ENCODE results near the gene KCTD21.

The KCTD21 gene

DNA sequence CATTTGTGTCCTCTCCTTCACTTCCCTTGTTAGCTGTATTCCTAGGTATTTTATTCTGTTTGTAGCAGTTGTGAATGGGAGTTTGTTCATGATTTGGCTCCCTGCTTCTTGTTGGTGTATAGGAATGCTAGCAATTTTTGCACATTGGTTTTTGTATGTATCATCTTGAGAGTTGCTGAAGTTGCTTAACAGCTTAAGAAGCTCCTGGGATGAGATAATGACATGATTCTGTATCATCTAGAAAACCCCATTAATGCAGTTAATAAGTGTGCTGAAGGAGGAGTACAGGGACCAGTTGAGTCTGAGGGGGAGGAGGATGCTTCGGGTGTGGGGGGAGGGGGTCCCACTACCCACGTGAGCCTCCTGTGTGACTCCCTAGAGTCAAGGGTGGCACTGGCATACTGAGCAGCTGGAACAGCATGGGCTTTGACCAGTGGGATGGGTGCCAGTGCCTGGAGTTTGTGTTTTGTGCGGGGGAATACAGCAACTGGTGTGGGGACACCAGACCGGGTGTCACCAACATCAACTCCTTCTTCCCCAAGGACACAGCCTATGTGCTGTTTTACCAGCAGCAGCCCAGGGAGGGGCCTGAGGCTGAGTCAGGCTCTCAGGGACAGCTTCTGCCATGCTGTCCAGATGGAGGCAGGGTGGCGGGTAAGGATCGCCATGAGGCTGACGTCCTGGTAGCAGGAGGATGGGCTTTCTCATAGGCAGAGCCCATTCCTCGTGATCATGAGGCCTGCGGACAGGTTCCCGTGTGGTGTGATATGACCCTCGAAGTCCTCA lies 24.4 kb upstream of the KCTD21 start:
- CTCF ChIA-PET = no interaction called here
- POLR2A ChIA-PET = no interaction called here
- DNase-seq (ENCODE audit: extremely low spot score) = no peak
- no peak for TF ChIP-seq SUZ12 (IDR thresholded peaks at IDR 0.05)
- no peak for TF ChIP-seq FOXM1 (IDR thresholded peaks at IDR 0.05; ENCODE audit: borderline replicate concordance)
- TF ChIP-seq ARNT (IDR thresholded peaks at IDR 0.05) = no peak
- TF ChIP-seq FOXK2 (IDR thresholded peaks at IDR 0.05) = no peak
- TF ChIP-seq BHLHE40 (IDR thresholded peaks at IDR 0.05; ENCODE audit: borderline replicate concordance) = no peak
- TF ChIP-seq ZNF384 (IDR thresholded peaks at IDR 0.05) = no peak
- TF ChIP-seq SP1 (IDR thresholded peaks at IDR 0.05) = no peak
- no peak for TF ChIP-seq L3MBTL2 (conservative IDR thresholded peaks at IDR 0.05)
- TF ChIP-seq ELF4 (IDR thresholded peaks at IDR 0.05) = no peak
- TF ChIP-seq HDGF (IDR thresholded peaks at IDR 0.05; ENCODE audit: borderline replicate concordance) = no peak
- no peak for TF ChIP-seq TARDBP (IDR thresholded peaks at IDR 0.05)
- no peak for TF ChIP-seq FOXA1 (IDR thresholded peaks at IDR 0.05)
- no peak for TF ChIP-seq CTBP1 (IDR thresholded peaks at IDR 0.05; ENCODE audit: borderline replicate concordance)
- TF ChIP-seq LEF1 (IDR thresholded peaks at IDR 0.05; ENCODE audit: borderline replicate concordance) = no peak
- TF ChIP-seq, protein P1, sequence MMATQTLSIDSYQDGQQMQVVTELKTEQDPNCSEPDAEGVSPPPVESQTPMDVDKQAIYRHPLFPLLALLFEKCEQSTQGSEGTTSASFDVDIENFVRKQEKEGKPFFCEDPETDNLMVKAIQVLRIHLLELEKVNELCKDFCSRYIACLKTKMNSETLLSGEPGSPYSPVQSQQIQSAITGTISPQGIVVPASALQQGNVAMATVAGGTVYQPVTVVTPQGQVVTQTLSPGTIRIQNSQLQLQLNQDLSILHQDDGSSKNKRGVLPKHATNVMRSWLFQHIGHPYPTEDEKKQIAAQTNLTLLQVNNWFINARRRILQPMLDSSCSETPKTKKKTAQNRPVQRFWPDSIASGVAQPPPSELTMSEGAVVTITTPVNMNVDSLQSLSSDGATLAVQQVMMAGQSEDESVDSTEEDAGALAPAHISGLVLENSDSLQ (IDR thresholded peaks at IDR 0.05) = no peak
- TF ChIP-seq NFRKB (IDR thresholded peaks at IDR 0.05) = no peak

DNA sequence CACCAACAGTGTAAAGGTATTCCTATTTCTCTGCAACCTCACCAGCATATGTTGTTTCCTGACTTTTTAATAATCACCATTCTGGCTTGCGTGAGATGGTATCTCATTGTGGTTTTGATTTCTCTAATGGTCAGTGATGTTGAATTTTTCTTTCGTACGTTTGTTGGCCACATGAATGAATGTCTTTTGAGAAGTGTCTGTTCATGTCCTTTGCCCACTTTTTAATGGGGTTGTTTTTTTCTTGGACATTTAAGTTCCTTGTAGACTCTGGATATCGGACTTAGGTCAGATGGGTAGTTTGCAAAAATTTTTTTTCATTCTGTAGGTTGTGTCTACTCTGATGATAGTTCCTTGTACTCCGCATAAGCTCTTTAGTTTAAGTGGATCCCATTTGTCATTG lies 23.1 kb upstream of the KCTD21 start:
- DNase-seq (ENCODE audit: extremely low spot score) = no peak
- ChIA-PET CTCF (no interaction called here), POLR2A (no interaction called here)
- no peak for TF ChIP-seq FOXA1 (IDR thresholded peaks at IDR 0.05)
- TF ChIP-seq ELF4 (IDR thresholded peaks at IDR 0.05) = no peak
- TF ChIP-seq L3MBTL2 (conservative IDR thresholded peaks at IDR 0.05) = no peak
- no peak for TF ChIP-seq TARDBP (IDR thresholded peaks at IDR 0.05)

DNA sequence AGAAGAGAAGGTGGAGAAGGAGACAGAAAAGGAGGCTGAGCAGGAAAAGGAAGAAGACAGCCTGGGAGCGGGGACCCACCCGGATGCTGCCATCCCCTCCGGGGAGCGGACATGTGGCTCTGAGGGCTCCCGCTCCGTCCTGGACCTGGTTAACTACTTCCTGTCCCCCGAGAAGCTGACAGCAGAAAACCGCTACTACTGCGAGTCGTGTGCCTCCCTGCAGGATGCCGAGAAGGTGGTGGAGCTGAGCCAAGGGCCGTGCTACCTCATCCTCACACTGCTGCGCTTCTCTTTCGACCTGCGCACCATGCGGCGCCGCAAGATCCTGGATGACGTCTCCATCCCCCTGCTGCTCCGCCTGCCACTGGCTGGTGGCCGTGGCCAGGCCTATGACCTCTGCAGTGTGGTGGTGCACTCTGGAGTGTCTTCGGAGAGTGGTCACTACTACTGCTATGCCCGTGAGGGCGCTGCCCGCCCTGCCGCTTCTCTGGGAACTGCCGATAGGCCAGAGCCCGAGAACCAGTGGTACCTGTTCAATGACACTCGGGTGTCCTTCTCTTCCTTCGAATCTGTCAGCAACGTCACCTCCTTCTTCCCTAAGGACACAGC lies 21.7 kb upstream of the KCTD21 start:
- ChIA-PET POLR2A (no interaction called here), CTCF (no interaction called here)
- TF ChIP-seq BHLHE40 (IDR thresholded peaks at IDR 0.05; ENCODE audit: borderline replicate concordance) (no peak), HDGF (IDR thresholded peaks at IDR 0.05; ENCODE audit: borderline replicate concordance) (no peak), L3MBTL2 (conservative IDR thresholded peaks at IDR 0.05) (no peak), FOXK2 (IDR thresholded peaks at IDR 0.05) (no peak), SP1 (IDR thresholded peaks at IDR 0.05) (no peak), ELF4 (IDR thresholded peaks at IDR 0.05) (no peak), CTBP1 (IDR thresholded peaks at IDR 0.05; ENCODE audit: borderline replicate concordance) (no peak), FOXA1 (IDR thresholded peaks at IDR 0.05) (no peak), ARNT (IDR thresholded peaks at IDR 0.05) (no peak), TARDBP (IDR thresholded peaks at IDR 0.05) (no peak), LEF1 (IDR thresholded peaks at IDR 0.05; ENCODE audit: borderline replicate concordance) (no peak), FOXM1 (IDR thresholded peaks at IDR 0.05; ENCODE audit: borderline replicate concordance) (no peak), ZNF384 (IDR thresholded peaks at IDR 0.05) (no peak), SUZ12 (IDR thresholded peaks at IDR 0.05) (no peak), NFRKB (IDR thresholded peaks at IDR 0.05) (no peak)
- TF ChIP-seq, protein P1 (IDR thresholded peaks at IDR 0.05) = no peak
- DNase-seq (ENCODE audit: extremely low spot score) = no peak

DNA sequence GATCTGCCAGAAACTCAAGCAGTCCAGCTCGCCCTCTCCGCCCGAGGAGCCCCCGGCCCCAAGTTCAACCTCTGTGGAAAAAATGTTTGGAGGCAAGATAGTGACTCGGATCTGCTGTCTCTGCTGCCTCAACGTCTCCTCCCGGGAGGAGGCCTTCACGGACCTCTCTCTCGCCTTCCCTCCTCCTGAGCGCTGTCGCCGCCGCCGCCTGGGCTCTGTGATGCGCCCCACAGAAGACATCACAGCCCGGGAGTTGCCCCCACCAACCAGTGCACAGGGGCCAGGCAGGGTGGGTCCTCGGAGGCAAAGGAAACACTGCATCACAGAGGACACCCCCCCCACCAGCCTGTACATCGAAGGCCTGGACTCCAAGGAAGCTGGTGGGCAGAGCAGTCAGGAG lies 21.1 kb upstream of the KCTD21 start:
- POLR2A ChIA-PET = no interaction called here
- no peak for DNase-seq (ENCODE audit: extremely low spot score)
- CTCF ChIA-PET = no interaction called here
- TF ChIP-seq SUZ12 (IDR thresholded peaks at IDR 0.05) = no peak
- TF ChIP-seq SP1 (IDR thresholded peaks at IDR 0.05) = no peak
- TF ChIP-seq TARDBP (IDR thresholded peaks at IDR 0.05) = no peak
- no peak for TF ChIP-seq LEF1 (IDR thresholded peaks at IDR 0.05; ENCODE audit: borderline replicate concordance)
- no peak for TF ChIP-seq CTBP1 (IDR thresholded peaks at IDR 0.05; ENCODE audit: borderline replicate concordance)
- TF ChIP-seq FOXM1 (IDR thresholded peaks at IDR 0.05; ENCODE audit: borderline replicate concordance) = no peak
- TF ChIP-seq ARNT (IDR thresholded peaks at IDR 0.05) = no peak
- no peak for TF ChIP-seq FOXK2 (IDR thresholded peaks at IDR 0.05)
- TF ChIP-seq, protein P1 (IDR thresholded peaks at IDR 0.05) = no peak
- no peak for TF ChIP-seq L3MBTL2 (conservative IDR thresholded peaks at IDR 0.05)
- TF ChIP-seq FOXA1 (IDR thresholded peaks at IDR 0.05) = no peak
- TF ChIP-seq HDGF (IDR thresholded peaks at IDR 0.05; ENCODE audit: borderline replicate concordance) = no peak
- no peak for TF ChIP-seq ELF4 (IDR thresholded peaks at IDR 0.05)
- TF ChIP-seq NFRKB (IDR thresholded peaks at IDR 0.05) = no peak

DNA sequence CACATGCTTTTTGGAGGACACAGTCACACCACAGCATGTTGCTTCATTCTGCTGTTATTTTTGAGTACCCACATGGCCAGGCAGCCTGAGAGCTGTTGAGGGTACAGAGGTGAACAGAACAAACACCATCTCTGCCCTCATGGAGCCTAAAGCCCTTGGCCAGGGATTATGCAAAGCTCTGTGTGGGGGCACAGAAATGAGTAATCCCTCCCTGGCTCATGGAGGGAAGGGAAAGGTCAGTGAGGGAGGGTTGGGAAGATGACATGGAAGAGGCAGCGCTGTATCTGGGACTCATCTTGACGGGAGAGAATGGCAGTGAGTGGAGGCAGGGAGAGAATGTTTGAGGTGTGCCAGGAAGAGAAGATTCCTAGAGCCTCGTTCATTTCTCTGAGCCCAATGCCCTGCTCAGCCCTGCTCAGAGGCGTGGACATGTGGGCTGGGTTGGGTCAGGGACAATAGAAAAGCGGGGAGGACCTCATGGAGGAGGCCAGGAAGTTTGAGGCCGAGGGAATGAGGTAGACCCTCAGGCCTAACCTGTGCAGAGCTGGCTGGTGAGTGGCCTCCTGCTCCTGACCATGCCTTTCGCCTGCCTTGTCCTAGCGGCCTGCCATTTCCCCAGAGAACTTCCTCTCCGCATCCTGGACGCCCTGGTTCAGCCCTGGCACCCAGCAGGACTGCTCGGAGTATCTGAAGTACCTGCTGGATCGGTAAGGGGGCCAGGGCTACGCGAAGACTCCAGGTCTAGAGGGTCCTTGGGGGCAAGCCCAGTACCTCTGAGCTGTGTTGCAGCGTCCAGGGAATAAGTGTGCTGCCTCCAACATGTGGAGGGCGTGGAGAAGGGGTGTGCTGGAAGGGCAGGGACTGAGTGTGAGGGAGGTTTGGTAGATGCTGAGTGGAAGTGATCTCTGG lies 20.1 kb upstream of the KCTD21 start:
- POLR2A ChIA-PET = no interaction called here
- DNase-seq (ENCODE audit: extremely low spot score) = no peak
- TF ChIP-seq FOXK2 (IDR thresholded peaks at IDR 0.05) = no peak
- CTCF ChIA-PET = no interaction called here

All from HEK293T (cell line).